ENCODE results near the gene STAT3. TPM values are rescaled to one million over a fixed set of nuclear protein-coding genes. Genes with fewer than 3 reads are reported as not detected.

The STAT3 gene
- total RNA-seq, 1 experiment from 2014 or later = 60.5 TPM

- Histone ChIP-seq H3K4me1 (ENCODE audit: insufficient read depth, low read length, poor library complexity, severe bottlenecking) (peaks cover 7% of the 10 kb centered on the region), H3K27me3 (replicated peaks; ENCODE audit: insufficient read depth, low read depth, low read length, poor library complexity) (no peaks in the 10 kb centered on the region), H3K27ac (ENCODE audit: low read depth, low read length, poor library complexity, severe bottlenecking) (no peak overlapping the region), H3K36me3 (ENCODE audit: insufficient read depth, low read length, poor library complexity, severe bottlenecking) (no peaks in the 10 kb centered on the region), H3K4me3 (ENCODE audit: low read depth, low read length, poor library complexity, severe bottlenecking) (no peak overlapping the region), H3K9me3 (ENCODE audit: low read depth, low read length, poor library complexity, severe bottlenecking) (no peaks in the 10 kb centered on the region)
- BruUV-seq (replicated peaks) = no TSS peak
- intact Hi-C loops (cut with micrococcal nuclease; ENCODE audit: unreplicated experiment) = loop anchor here (10.0 kb wide), 1 partner anchor 211 kb away; no protein-coding TSS in a partner anchor
- DNase-seq (ENCODE audit: low spot score) = no peak
- TF ChIP-seq CTCF (conservative IDR thresholded peaks at IDR 0.05; ENCODE audit: low read depth, low read length) = no peak
- POLR2A ChIA-PET (ENCODE audit: low non-redundant PET) = no interaction called here
- CTCF ChIA-PET = interaction anchor here (0.6 to 2.8 kb wide), 3 partner anchors 92 to 213 kb away, joined by 4 to 16 read pairs (median 10); no protein-coding TSS in a partner anchor
Observed at GRCh38 chr17:42313773-42314566, 74.3 kb downstream of the STAT3 start.

GRCh38 chr17:42313389-42313772 is 74.9 kb downstream of the STAT3 start:
- TF ChIP-seq EZH2 (IDR thresholded peaks at IDR 0.05; ENCODE audit: borderline replicate concordance, low read depth, low read length, poor library complexity, severe bottlenecking) = no peak
- intact Hi-C loops (cut with micrococcal nuclease; ENCODE audit: unreplicated experiment) = loop anchor here (10.0 kb wide), 1 partner anchor 211 kb away; no protein-coding TSS in a partner anchor
- Histone ChIP-seq H3K27me3 (replicated peaks; ENCODE audit: insufficient read depth, low read depth, low read length, poor library complexity) (no peaks in the 10 kb centered on the region), H3K4me3 (ENCODE audit: low read depth, low read length, poor library complexity, severe bottlenecking) (no peak overlapping the region), H3K27ac (ENCODE audit: low read depth, low read length, poor library complexity, severe bottlenecking) (no peak overlapping the region), H3K36me3 (ENCODE audit: insufficient read depth, low read length, poor library complexity, severe bottlenecking) (no peaks in the 10 kb centered on the region), H3K4me1 (ENCODE audit: insufficient read depth, low read length, poor library complexity, severe bottlenecking) (peaks cover 7% of the 10 kb centered on the region), H3K9me3 (ENCODE audit: low read depth, low read length, poor library complexity, severe bottlenecking) (no peaks in the 10 kb centered on the region)
- ChIA-PET POLR2A (ENCODE audit: low non-redundant PET) (no interaction called here), CTCF (interaction anchor here (0.6 to 2.8 kb wide), 3 partner anchors 92 to 214 kb away, joined by 4 to 16 read pairs (median 10); no protein-coding TSS in a partner anchor)
- BruUV-seq (replicated peaks) = no TSS peak
- DNase-seq (ENCODE audit: low spot score) = no peak

- CTCF ChIA-PET = interaction anchor here (0.6 to 2.8 kb wide), 5 partner anchors 12 to 215 kb away, joined by 3 to 16 read pairs (median 3); no protein-coding TSS in a partner anchor
- Histone ChIP-seq H3K36me3 (ENCODE audit: insufficient read depth, low read length, poor library complexity, severe bottlenecking) (no peaks in the 10 kb centered on the region), H3K9me3 (ENCODE audit: low read depth, low read length, poor library complexity, severe bottlenecking) (no peaks in the 10 kb centered on the region), H3K27me3 (replicated peaks; ENCODE audit: insufficient read depth, low read depth, low read length, poor library complexity) (no peaks in the 10 kb centered on the region), H3K4me3 (ENCODE audit: low read depth, low read length, poor library complexity, severe bottlenecking) (no peak overlapping the region), H3K27ac (ENCODE audit: low read depth, low read length, poor library complexity, severe bottlenecking) (no peak overlapping the region), H3K4me1 (ENCODE audit: insufficient read depth, low read length, poor library complexity, severe bottlenecking) (peaks cover 7% of the 10 kb centered on the region)
- TF ChIP-seq CTCF (conservative IDR thresholded peaks at IDR 0.05; ENCODE audit: low read depth, low read length) (peak; percentile 59), EZH2 (IDR thresholded peaks at IDR 0.05; ENCODE audit: borderline replicate concordance, low read depth, low read length, poor library complexity, severe bottlenecking) (no peak)
- BruUV-seq (replicated peaks) = no TSS peak
- peak; percentile 73 for DNase-seq (ENCODE audit: low spot score)
- POLR2A ChIA-PET (ENCODE audit: low non-redundant PET) = no interaction called here
- intact Hi-C loops (cut with micrococcal nuclease; ENCODE audit: unreplicated experiment) = loop anchor here (10.0 kb wide), 1 partner anchor 212 kb away; no protein-coding TSS in a partner anchor
Observed at GRCh38 chr17:42312285-42313130, 75.7 kb downstream of the STAT3 start.

Data from A673 (cell line).